Panc1 (cell line): ENCODE measurements around the gene GRM1. TPM values are rescaled to one million over a fixed set of nuclear protein-coding genes. Genes with fewer than 3 reads are reported as not detected.

Source experiments
- ATAC-seq: fragments of 200-7000 bp; cut with Tn5 transposase; 2 replicates; pipeline ENCODE4 v1.9.1; 2020; ENCODE audit warnings: mild to moderate bottlenecking, moderate library complexity
- BruUV-seq: library from RNA; stranded (reverse); fragments of 400-500 nt; replicated peaks from 2 replicates; lab custom pipeline; 2021; lab: Mats Ljungman, UMichigan
- CTCF ChIA-PET: fragments of 300-600 bp; sonication (Branson Sonifier 250); formaldehyde crosslinking; loops from one replicate; lab custom pipeline; 2022; ENCODE audit warnings: antibody characterized with exemption; lab: Charles Lee
- POLR2A ChIA-PET: fragments of 300-600 bp; sonication (Branson Sonifier 250); formaldehyde crosslinking; loops from one replicate; lab custom pipeline; 2022; ENCODE audit warnings: antibody characterized with exemption; lab: Charles Lee
- DNase-seq: peaks from one replicate; pipeline ENCODE4 v3.0.0-alpha.2; 2010; ENCODE audit warnings: low read depth, low spot score
- H3K27ac ChIP-seq: 2 replicates; pipeline ENCODE4 v1.5.1; 2011; ENCODE audit warnings: mild to moderate bottlenecking, low read length, inconsistent platforms
- H3K27me3 ChIP-seq: fragments of 200-500 bp; sonication (Bioruptor generic); 2 replicates; pipeline ENCODE4 v1.6.0; 2014; ENCODE audit warnings: low read length, inconsistent platforms; ENCODE audit not compliant: control insufficient read depth, insufficient read depth
- H3K36me3 ChIP-seq: fragments of 200-500 bp; sonication (Bioruptor generic); 2 replicates; pipeline ENCODE4 v1.5.1; 2014; ENCODE audit warnings: inconsistent platforms, mild to moderate bottlenecking, low read length, moderate library complexity; ENCODE audit not compliant: control insufficient read depth, insufficient read depth
- H3K4me1 ChIP-seq: 2 replicates; pipeline ENCODE4 v1.5.1; 2011; ENCODE audit warnings: inconsistent platforms, mild to moderate bottlenecking, low read length, moderate library complexity; ENCODE audit not compliant: control insufficient read depth, insufficient read depth
- H3K4me3 ChIP-seq, 2 experiments: 2 replicates each; pipeline ENCODE4 v1.5.1; 2011 to 2012; ENCODE audit warnings: low read depth in 2 of 2, low read length in 2 of 2, mild to moderate bottlenecking in 2 of 2, inconsistent platforms in 1 of 2, moderate library complexity in 1 of 2
- H3K9me3 ChIP-seq: fragments of 200-500 bp; sonication (Bioruptor generic); 2 replicates; pipeline ENCODE4 v1.5.1; 2014; ENCODE audit warnings: low read depth, mild to moderate bottlenecking, inconsistent platforms, low read length, moderate library complexity; ENCODE audit not compliant: control insufficient read depth, insufficient read depth
- POLR2AphosphoS5 ChIP-seq: IDR thresholded peaks from 2 replicates; pipeline ENCODE4 v1.6.1; 2012; ENCODE audit warnings: mild to moderate bottlenecking, low read depth, low read length, moderate library complexity
- SIN3A ChIP-seq: IDR thresholded peaks from 2 replicates; pipeline ENCODE4 v1.6.1; 2012; ENCODE audit warnings: low read depth, mild to moderate bottlenecking, low read length, moderate library complexity, borderline replicate concordance; ENCODE audit not compliant: insufficient read depth
- TCF7L2 ChIP-seq: IDR thresholded peaks from 2 replicates; pipeline ENCODE4 v1.6.1; 2011; ENCODE audit warnings: mild to moderate bottlenecking, low read depth, low read length, inconsistent platforms
- in situ Hi-C: cut with HindIII; loops from 2 replicates; pipeline ENCODE4 v1.10.0; 2016; ENCODE audit warnings: low sequenced_read_pairs, low pct_unique_long_range_greater_than_20kb
- intact Hi-C: fragments of 100-400 bp; cut with micrococcal nuclease; formaldehyde crosslinking; loops from one replicate; pipeline ENCODE4 v1.10.0; 2022; ENCODE audit not compliant: unreplicated experiment
- total RNA-seq: library from RNA; stranded (reverse); gene quantifications from one replicate; pipeline ENCODE4 v1.2.1, GENCODE V29; 2021; ENCODE audit not compliant: unreplicated experiment
- TF ChIP-seq, protein P1 (sequence below), 2 experiments: IDR thresholded peaks; 2 replicates each; pipeline ENCODE4 v1.6.1; 2011 to 2012; ENCODE audit warnings: low read depth in 2 of 2, control low read depth in 1 of 2, low read length in 1 of 2, mild to moderate bottlenecking in 1 of 2, moderate library complexity in 1 of 2; ENCODE audit not compliant: insufficient read depth in 1 of 2
- TF ChIP-seq, protein P2 (sequence below): fragments of 450-650 bp; IDR thresholded peaks from 2 replicates; pipeline ENCODE4 v1.5.1; 2017; ENCODE audit warnings: mild to moderate bottlenecking

Gene GRM1
- total RNA-seq, 1 experiment from 2014 or later: not detected

DNA sequence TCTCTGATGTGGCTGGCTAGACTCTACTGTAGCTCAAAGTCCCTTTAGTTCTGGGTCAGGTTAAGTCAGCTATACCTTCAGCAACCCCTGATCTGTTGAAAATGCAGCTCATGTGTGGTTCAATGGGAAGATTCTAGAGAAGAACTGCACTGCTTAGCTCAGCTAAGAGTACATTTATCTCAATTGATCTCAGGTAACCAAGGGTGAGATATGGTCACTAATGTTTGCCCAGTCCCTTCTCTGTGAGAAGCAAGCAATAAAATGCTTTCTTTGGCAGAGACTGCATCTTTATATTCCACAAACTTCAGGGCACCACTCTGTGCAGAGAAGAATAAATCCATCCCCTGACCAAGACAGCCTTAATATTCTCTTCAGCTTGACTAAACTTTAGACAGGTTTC, 274.1 kb downstream of the GRM1 start:
- in situ Hi-C loops: no loop called here
- POLR2A ChIA-PET: no interaction called here
- no TSS peak for BruUV-seq

DNA sequence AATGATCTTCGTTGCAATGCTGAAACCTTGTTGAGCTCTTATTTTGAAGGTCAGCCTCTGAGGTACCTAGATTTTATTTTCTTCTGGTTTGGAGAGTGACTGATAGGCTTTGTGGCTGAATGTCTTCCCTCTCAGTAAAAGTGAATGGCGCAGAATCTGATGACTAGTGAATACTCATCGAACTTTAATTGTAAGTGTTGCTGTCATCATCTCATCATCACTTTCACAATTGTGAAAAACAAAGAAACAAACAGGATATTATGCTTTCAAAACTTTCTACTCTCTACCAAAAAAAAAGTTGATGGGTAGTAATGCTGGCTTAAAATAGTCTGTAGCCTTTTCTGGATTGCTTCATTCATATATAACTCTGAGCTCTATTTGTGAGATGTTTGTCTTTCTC, 275.3 kb downstream of the GRM1 start:
- no peak for ATAC-seq
- ChIA-PET CTCF (no interaction called here), POLR2A (no interaction called here)
- no peak overlapping the region for H3K4me3 ChIP-seq
- no peaks in the 10 kb centered on the region for H3K4me1 ChIP-seq
- no TSS peak for BruUV-seq
- TF ChIP-seq POLR2AphosphoS5: no peak
- H3K36me3 ChIP-seq: no peaks in the 10 kb centered on the region
- intact Hi-C loops (no loop called here), in situ Hi-C loops (no loop called here)
- no peaks in the 10 kb centered on the region for H3K27me3 ChIP-seq
- no peak for DNase-seq
- H3K27ac ChIP-seq: no peak overlapping the region
- no peaks in the 10 kb centered on the region for H3K9me3 ChIP-seq

More for the DNA sequence above, 274.1 kb downstream of the GRM1 start:
- no peak for TF ChIP-seq POLR2AphosphoS5
- TF ChIP-seq, protein P1, sequence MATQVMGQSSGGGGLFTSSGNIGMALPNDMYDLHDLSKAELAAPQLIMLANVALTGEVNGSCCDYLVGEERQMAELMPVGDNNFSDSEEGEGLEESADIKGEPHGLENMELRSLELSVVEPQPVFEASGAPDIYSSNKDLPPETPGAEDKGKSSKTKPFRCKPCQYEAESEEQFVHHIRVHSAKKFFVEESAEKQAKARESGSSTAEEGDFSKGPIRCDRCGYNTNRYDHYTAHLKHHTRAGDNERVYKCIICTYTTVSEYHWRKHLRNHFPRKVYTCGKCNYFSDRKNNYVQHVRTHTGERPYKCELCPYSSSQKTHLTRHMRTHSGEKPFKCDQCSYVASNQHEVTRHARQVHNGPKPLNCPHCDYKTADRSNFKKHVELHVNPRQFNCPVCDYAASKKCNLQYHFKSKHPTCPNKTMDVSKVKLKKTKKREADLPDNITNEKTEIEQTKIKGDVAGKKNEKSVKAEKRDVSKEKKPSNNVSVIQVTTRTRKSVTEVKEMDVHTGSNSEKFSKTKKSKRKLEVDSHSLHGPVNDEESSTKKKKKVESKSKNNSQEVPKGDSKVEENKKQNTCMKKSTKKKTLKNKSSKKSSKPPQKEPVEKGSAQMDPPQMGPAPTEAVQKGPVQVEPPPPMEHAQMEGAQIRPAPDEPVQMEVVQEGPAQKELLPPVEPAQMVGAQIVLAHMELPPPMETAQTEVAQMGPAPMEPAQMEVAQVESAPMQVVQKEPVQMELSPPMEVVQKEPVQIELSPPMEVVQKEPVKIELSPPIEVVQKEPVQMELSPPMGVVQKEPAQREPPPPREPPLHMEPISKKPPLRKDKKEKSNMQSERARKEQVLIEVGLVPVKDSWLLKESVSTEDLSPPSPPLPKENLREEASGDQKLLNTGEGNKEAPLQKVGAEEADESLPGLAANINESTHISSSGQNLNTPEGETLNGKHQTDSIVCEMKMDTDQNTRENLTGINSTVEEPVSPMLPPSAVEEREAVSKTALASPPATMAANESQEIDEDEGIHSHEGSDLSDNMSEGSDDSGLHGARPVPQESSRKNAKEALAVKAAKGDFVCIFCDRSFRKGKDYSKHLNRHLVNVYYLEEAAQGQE (IDR thresholded peaks at IDR 0.05; ENCODE audit: insufficient read depth in 1 of 2, low read depth in 2 of 2, low read length in 1 of 2): no peak
- TF ChIP-seq, protein P2, sequence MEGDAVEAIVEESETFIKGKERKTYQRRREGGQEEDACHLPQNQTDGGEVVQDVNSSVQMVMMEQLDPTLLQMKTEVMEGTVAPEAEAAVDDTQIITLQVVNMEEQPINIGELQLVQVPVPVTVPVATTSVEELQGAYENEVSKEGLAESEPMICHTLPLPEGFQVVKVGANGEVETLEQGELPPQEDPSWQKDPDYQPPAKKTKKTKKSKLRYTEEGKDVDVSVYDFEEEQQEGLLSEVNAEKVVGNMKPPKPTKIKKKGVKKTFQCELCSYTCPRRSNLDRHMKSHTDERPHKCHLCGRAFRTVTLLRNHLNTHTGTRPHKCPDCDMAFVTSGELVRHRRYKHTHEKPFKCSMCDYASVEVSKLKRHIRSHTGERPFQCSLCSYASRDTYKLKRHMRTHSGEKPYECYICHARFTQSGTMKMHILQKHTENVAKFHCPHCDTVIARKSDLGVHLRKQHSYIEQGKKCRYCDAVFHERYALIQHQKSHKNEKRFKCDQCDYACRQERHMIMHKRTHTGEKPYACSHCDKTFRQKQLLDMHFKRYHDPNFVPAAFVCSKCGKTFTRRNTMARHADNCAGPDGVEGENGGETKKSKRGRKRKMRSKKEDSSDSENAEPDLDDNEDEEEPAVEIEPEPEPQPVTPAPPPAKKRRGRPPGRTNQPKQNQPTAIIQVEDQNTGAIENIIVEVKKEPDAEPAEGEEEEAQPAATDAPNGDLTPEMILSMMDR: no peak
- TF ChIP-seq SIN3A: no peak
- TF ChIP-seq TCF7L2: no peak
- H3K9me3 ChIP-seq: no peaks in the 10 kb centered on the region
- H3K36me3 ChIP-seq: no peaks in the 10 kb centered on the region
- CTCF ChIA-PET: no interaction called here
- no peaks in the 10 kb centered on the region for H3K4me1 ChIP-seq
- DNase-seq (no peak), ATAC-seq (no peak)
- H3K4me3 ChIP-seq: no peak overlapping the region
- no peaks in the 10 kb centered on the region for H3K27me3 ChIP-seq
- no peak overlapping the region for H3K27ac ChIP-seq
- intact Hi-C loops: no loop called here

DNA sequence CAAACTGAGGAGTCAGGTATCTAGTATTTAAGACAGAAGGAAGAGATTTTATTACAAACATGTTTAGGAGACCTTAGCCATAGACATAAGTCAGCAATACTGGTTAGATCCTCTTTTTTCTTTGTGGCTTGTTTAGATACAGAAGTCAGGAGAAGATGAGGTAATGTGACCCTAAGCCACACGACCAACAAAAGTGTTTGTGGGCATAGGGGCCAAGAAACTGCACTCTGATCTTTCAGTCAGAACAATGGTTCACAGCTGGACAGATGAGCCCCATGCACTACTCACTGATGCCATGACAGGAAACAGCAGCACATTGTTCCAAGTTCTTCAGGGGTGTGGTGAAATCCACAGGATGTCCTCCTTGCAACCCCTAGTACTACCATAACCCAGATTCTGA, 276.2 kb downstream of the GRM1 start:
- H3K27me3 ChIP-seq: no peaks in the 10 kb centered on the region
- no peak overlapping the region for H3K4me3 ChIP-seq
- H3K9me3 ChIP-seq: no peaks in the 10 kb centered on the region
- intact Hi-C loops (no loop called here), in situ Hi-C loops (no loop called here)
- POLR2A ChIA-PET: no interaction called here
- DNase-seq (no peak), ATAC-seq (no peak)
- H3K36me3 ChIP-seq: no peaks in the 10 kb centered on the region
- H3K27ac ChIP-seq: no peak overlapping the region
- no peaks in the 10 kb centered on the region for H3K4me1 ChIP-seq
- CTCF ChIA-PET: no interaction called here
- TF ChIP-seq, protein P1 (IDR thresholded peaks at IDR 0.05; ENCODE audit: insufficient read depth in 1 of 2, low read depth in 2 of 2, low read length in 1 of 2): no peak
- TF ChIP-seq TCF7L2 (no peak), SIN3A (no peak), POLR2AphosphoS5 (no peak)
- TF ChIP-seq, protein P2: no peak
- no TSS peak for BruUV-seq
